ENCODE results near the gene MRRF.
"Not testable (repeated sequence)": the region's sequence is repeated elsewhere in the genome, so short reads cannot be mapped to it uniquely, and the experiment has no call there.

MRRF gene

GRCh38 chr9:122348791-122349190, 84.1 kb downstream of the MRRF start:
- Mint-ChIP-seq H3K36me3 (ENCODE audit: insufficient read depth) (no peaks in the 10 kb centered on the region), H3K4me3 (peak overlapping the region in 1 of 2 donors; percentile 2), H3K27ac (peak overlapping the region in 1 of 2 donors; percentile 62), H3K27me3 (peaks cover 60 to 74% of the 10 kb centered on the region in 2 donors), H3K9me3 (no peaks in the 10 kb centered on the region), H3K4me1 (ENCODE audit: low read depth in 2 of 2) (peaks cover 0 to 4% of the 10 kb centered on the region in 2 donors)
- DNase-seq = no peak
- ATAC-seq (replicated peaks) = no peak

GRCh38 chr9:122349201-122349600, 84.5 kb downstream of the MRRF start:
- peaks cover 0 to 4% of the 10 kb centered on the region in 2 donors for H3K4me1 Mint-ChIP-seq (ENCODE audit: low read depth in 2 of 2)
- H3K4me3 Mint-ChIP-seq = peak overlapping the region in 1 of 2 donors; percentile 2
- H3K27me3 Mint-ChIP-seq = peaks cover 56 to 70% of the 10 kb centered on the region in 2 donors
- no peaks in the 10 kb centered on the region for H3K9me3 Mint-ChIP-seq
- no peaks in the 10 kb centered on the region for H3K36me3 Mint-ChIP-seq (ENCODE audit: insufficient read depth)
- DNase-seq (no peak), ATAC-seq (replicated peaks) (no peak)
- H3K27ac Mint-ChIP-seq = peak overlapping the region in 1 of 2 donors; percentile 62

GRCh38 chr9:122350577-122351355, 86.1 kb downstream of the MRRF start:
- H3K27ac Mint-ChIP-seq = no peak overlapping the region
- H3K27me3 Mint-ChIP-seq = peaks cover 47 to 63% of the 10 kb centered on the region in 2 donors
- ATAC-seq (replicated peaks) (peak; percentile 83), DNase-seq (peak; percentile 71 to 76 (median 74))
- no peaks in the 10 kb centered on the region for H3K9me3 Mint-ChIP-seq
- no peaks in the 10 kb centered on the region for H3K36me3 Mint-ChIP-seq (ENCODE audit: insufficient read depth)
- no peak overlapping the region for H3K4me3 Mint-ChIP-seq
- peaks cover 0 to 4% of the 10 kb centered on the region in 2 donors for H3K4me1 Mint-ChIP-seq (ENCODE audit: low read depth in 2 of 2)

GRCh38 chr9:122354536-122355199, 90.0 kb downstream of the MRRF start:
- Mint-ChIP-seq H3K27me3 (peaks cover 17 to 27% of the 10 kb centered on the region in 2 donors), H3K36me3 (ENCODE audit: insufficient read depth) (no peaks in the 10 kb centered on the region), H3K4me1 (ENCODE audit: low read depth in 2 of 2) (no peaks in the 10 kb centered on the region), H3K4me3 (no peak overlapping the region), H3K27ac (peak overlapping the region in 1 of 2 donors; percentile 16), H3K9me3 (no peaks in the 10 kb centered on the region)
- DNase-seq (no peak), ATAC-seq (replicated peaks) (no peak)

- no peaks in the 10 kb centered on the region for H3K9me3 Mint-ChIP-seq
- DNase-seq = no peak
- ATAC-seq (replicated peaks) = no peak
- no peak overlapping the region for H3K27ac Mint-ChIP-seq
- H3K4me3 Mint-ChIP-seq = no peak overlapping the region
- no peaks in the 10 kb centered on the region for H3K36me3 Mint-ChIP-seq (ENCODE audit: insufficient read depth)
- peaks cover 9 to 20% of the 10 kb centered on the region in 2 donors for H3K27me3 Mint-ChIP-seq
- H3K4me1 Mint-ChIP-seq (ENCODE audit: low read depth in 2 of 2) = no peaks in the 10 kb centered on the region
Observed at GRCh38 chr9:122355336-122355875, 90.7 kb downstream of the MRRF start.

- H3K9me3 Mint-ChIP-seq = no peaks in the 10 kb centered on the region
- peaks cover 0 to 2% of the 10 kb centered on the region in 2 donors for H3K4me1 Mint-ChIP-seq (ENCODE audit: low read depth in 2 of 2)
- no peak for DNase-seq
- H3K27ac Mint-ChIP-seq = no peak overlapping the region
- H3K36me3 Mint-ChIP-seq (ENCODE audit: insufficient read depth) = no peaks in the 10 kb centered on the region
- H3K27me3 Mint-ChIP-seq = peaks cover 0 to 9% of the 10 kb centered on the region in 2 donors
- no peak for ATAC-seq (replicated peaks)
- H3K4me3 Mint-ChIP-seq = no peak overlapping the region
Observed at GRCh38 chr9:122356627-122357026, 91.9 kb downstream of the MRRF start.

- H3K36me3 Mint-ChIP-seq (ENCODE audit: insufficient read depth) = no peaks in the 10 kb centered on the region
- no peak for DNase-seq
- peaks cover 0 to 2% of the 10 kb centered on the region in 2 donors for H3K4me1 Mint-ChIP-seq (ENCODE audit: low read depth in 2 of 2)
- peaks cover 5 to 18% of the 10 kb centered on the region in 2 donors for H3K27me3 Mint-ChIP-seq
- H3K9me3 Mint-ChIP-seq = no peaks in the 10 kb centered on the region
- no peak overlapping the region for H3K4me3 Mint-ChIP-seq
- H3K27ac Mint-ChIP-seq = no peak overlapping the region
- no peak for ATAC-seq (replicated peaks)
Observed at GRCh38 chr9:122360891-122361290, 96.2 kb downstream of the MRRF start.

GRCh38 chr9:122363131-122363530, 98.4 kb downstream of the MRRF start:
- H3K4me1 Mint-ChIP-seq (ENCODE audit: low read depth in 2 of 2); H3K9me3 Mint-ChIP-seq; H3K27ac Mint-ChIP-seq; DNase-seq; H3K4me3 Mint-ChIP-seq; ATAC-seq (replicated peaks); H3K36me3 Mint-ChIP-seq (ENCODE audit: insufficient read depth): not testable (repeated sequence)
- peaks cover 5 to 18% of the 10 kb centered on the region in 2 donors for H3K27me3 Mint-ChIP-seq

GRCh38 chr9:122364117-122364782, 99.6 kb downstream of the MRRF start:
- Mint-ChIP-seq H3K4me3 (no peak overlapping the region), H3K27ac (no peak overlapping the region), H3K27me3 (peaks cover 5 to 18% of the 10 kb centered on the region in 2 donors), H3K36me3 (ENCODE audit: insufficient read depth) (no peaks in the 10 kb centered on the region), H3K9me3 (no peaks in the 10 kb centered on the region), H3K4me1 (ENCODE audit: low read depth in 2 of 2) (peaks cover 0 to 2% of the 10 kb centered on the region in 2 donors)
- no peak for DNase-seq
- no peak for ATAC-seq (replicated peaks)

- Mint-ChIP-seq H3K4me3 (no peak overlapping the region), H3K27ac (no peak overlapping the region), H3K4me1 (ENCODE audit: low read depth in 2 of 2) (peaks cover 0 to 2% of the 10 kb centered on the region in 2 donors), H3K27me3 (peaks cover 5 to 21% of the 10 kb centered on the region in 2 donors), H3K9me3 (no peaks in the 10 kb centered on the region), H3K36me3 (ENCODE audit: insufficient read depth) (no peaks in the 10 kb centered on the region)
- DNase-seq (no peak), ATAC-seq (replicated peaks) (no peak)
Observed at GRCh38 chr9:122364783-122365150, 100.1 kb downstream of the MRRF start.

- H3K9me3 Mint-ChIP-seq = no peaks in the 10 kb centered on the region
Observed at GRCh38 chr9:122366074-122366660, 101.5 kb downstream of the MRRF start.

GRCh38 chr9:122367065-122367464, 102.4 kb downstream of the MRRF start:
- H3K27me3 Mint-ChIP-seq = peaks cover 9 to 44% of the 10 kb centered on the region in 2 donors
- H3K9me3 Mint-ChIP-seq = no peaks in the 10 kb centered on the region
- H3K27ac Mint-ChIP-seq = no peak overlapping the region
- ATAC-seq (replicated peaks) (no peak), DNase-seq (no peak)
- H3K4me3 Mint-ChIP-seq = no peak overlapping the region
- no peaks in the 10 kb centered on the region for H3K36me3 Mint-ChIP-seq (ENCODE audit: insufficient read depth)
- peaks cover 9 to 11% of the 10 kb centered on the region in 2 donors for H3K4me1 Mint-ChIP-seq (ENCODE audit: low read depth in 2 of 2)

More at GRCh38 chr9:122366074-122366660, 101.5 kb downstream of the MRRF start:
- ATAC-seq (replicated peaks) (no peak), DNase-seq (no peak)
- Mint-ChIP-seq H3K4me3 (no peak overlapping the region), H3K27ac (no peak overlapping the region), H3K36me3 (ENCODE audit: insufficient read depth) (no peaks in the 10 kb centered on the region), H3K27me3 (peaks cover 5 to 35% of the 10 kb centered on the region in 2 donors), H3K4me1 (ENCODE audit: low read depth in 2 of 2) (peaks cover 5 to 8% of the 10 kb centered on the region in 2 donors)

Data from effector memory CD8-positive, alpha-beta T cell (primary cell).